PC-3 (cell line): ENCODE data around the gene SENP8. TPM values are rescaled to one million over a fixed set of nuclear protein-coding genes. Genes with fewer than 3 reads are reported as not detected.
A peak's percentile ranks its signal among the peaks of the same experiment; 100 is the strongest.

Source experiments
- ATAC-seq: fragments of 200-7000 bp; cut with Tn5 transposase; 2 replicates; pipeline ENCODE4 v1.9.1; 2020; ENCODE audit warnings: mild to moderate bottlenecking, moderate library complexity
- BruUV-seq: library from RNA; stranded (reverse); fragments of 400-500 nt; replicated peaks from 2 replicates; lab custom pipeline; 2021; lab: Mats Ljungman, UMichigan
- CTCF ChIA-PET: fragments of 300-600 bp; sonication (Branson Sonifier 250); formaldehyde crosslinking; loops from one replicate; lab custom pipeline; 2022; ENCODE audit warnings: antibody characterized with exemption; lab: Charles Lee
- POLR2A ChIA-PET: fragments of 300-600 bp; sonication (Branson Sonifier 250); formaldehyde crosslinking; loops from one replicate; lab custom pipeline; 2022; ENCODE audit warnings: antibody characterized with exemption; ENCODE audit not compliant: unreplicated experiment; lab: Charles Lee
- DNase-seq: peaks from one replicate; pipeline ENCODE4 v3.0.0-alpha.2; 2015
- H2AFZ ChIP-seq: fragments of 300-600 bp; sonication (generic); 2 replicates; pipeline ENCODE4 v1.6.0; 2016; ENCODE audit warnings: antibody characterized with exemption, low read length
- H3F3A ChIP-seq: fragments of 300-600 bp; sonication (generic); one replicate; pipeline ENCODE4 v1.6.0; 2017; ENCODE audit warnings: antibody characterized with exemption, low read length, control low read depth, mild to moderate bottlenecking; ENCODE audit not compliant: unreplicated experiment
- H3K27ac ChIP-seq: fragments of 300-600 bp; sonication (generic); 2 replicates; pipeline ENCODE4 v1.5.1; 2016; ENCODE audit warnings: mild to moderate bottlenecking, low read length
- H3K27me3 ChIP-seq: fragments of 300-600 bp; sonication (generic); 2 replicates; pipeline ENCODE4 v1.6.1; 2016; ENCODE audit warnings: low read length, mixed read lengths
- H3K36me3 ChIP-seq: fragments of 300-600 bp; sonication (generic); 2 replicates; pipeline ENCODE4 v1.6.1; 2016; ENCODE audit warnings: low read depth, mixed run types, low read length, mixed read lengths
- H3K4me1 ChIP-seq: fragments of 300-600 bp; sonication (generic); 2 replicates; pipeline ENCODE4 v1.5.1; 2016; ENCODE audit warnings: low read length; ENCODE audit not compliant: insufficient read depth
- H3K4me2 ChIP-seq: fragments of 300-600 bp; sonication (generic); 2 replicates; pipeline ENCODE4 v1.6.0; 2016; ENCODE audit warnings: low read length
- H3K4me3 ChIP-seq: fragments of 300-600 bp; sonication (generic); 2 replicates; pipeline ENCODE4 v1.5.1; 2016; ENCODE audit warnings: mild to moderate bottlenecking, low read length, mixed read lengths
- H3K79me2 ChIP-seq: fragments of 300-600 bp; sonication (generic); 2 replicates; pipeline ENCODE4 v1.6.1; 2017; ENCODE audit warnings: low read length, mixed read lengths
- H3K9ac ChIP-seq: fragments of 300-600 bp; sonication (generic); 2 replicates; pipeline ENCODE4 v1.6.0; 2016; ENCODE audit warnings: mild to moderate bottlenecking, low read length
- H3K9me2 ChIP-seq: fragments of 300-600 bp; sonication (generic); replicated peaks from 2 replicates; pipeline ENCODE4 v1.6.1; 2016; ENCODE audit warnings: mixed run types, low read length, mixed read lengths
- H3K9me3 ChIP-seq: fragments of 300-600 bp; sonication (generic); 2 replicates; pipeline ENCODE4 v1.6.1; 2016; ENCODE audit warnings: low read length, mixed read lengths
- H4K20me1 ChIP-seq: fragments of 300-600 bp; sonication (generic); 2 replicates; pipeline ENCODE4 v1.6.1; 2016; ENCODE audit warnings: low read length, mixed read lengths
- CTCF ChIP-seq: fragments of 300-600 bp; sonication (generic); conservative IDR thresholded peaks from 2 replicates; pipeline ENCODE4 v1.5.1; 2017; ENCODE audit warnings: antibody characterized with exemption, low read depth, mild to moderate bottlenecking, low read length
- EZH2 ChIP-seq: fragments of 300-600 bp; sonication (generic); IDR thresholded peaks from one replicate; pipeline ENCODE4 v1.6.1; 2017; ENCODE audit warnings: antibody characterized with exemption, mild to moderate bottlenecking, low read length; ENCODE audit not compliant: unreplicated experiment
- EZH2phosphoT487 ChIP-seq: fragments of 300-600 bp; sonication (generic); IDR thresholded peaks from 2 replicates; pipeline ENCODE4 v1.6.1; 2018; ENCODE audit warnings: mild to moderate bottlenecking, antibody characterized with exemption, low read length, borderline replicate concordance
- intact Hi-C: fragments of 100-400 bp; cut with micrococcal nuclease; formaldehyde crosslinking; loops from 2 replicates; pipeline ENCODE4 v1.9.0; 2023
- total RNA-seq: library from RNA; depleted of rRNA; stranded (reverse); fragments of >200 nt; gene quantifications from 2 replicates; pipeline ENCODE4 v1.2.3, GENCODE V29; 2014

SENP8 gene
- total RNA-seq, 1 experiment from 2014 or later: 4.2 TPM

GRCh38 chr15:72105111-72105510 is 13.1 kb upstream of the SENP8 start:
- intact Hi-C loops: no loop called here
- H3K4me2 ChIP-seq: no peak overlapping the region
- no peak overlapping the region for H2AFZ ChIP-seq
- H3K36me3 ChIP-seq: no peaks in the 10 kb centered on the region
- H3K79me2 ChIP-seq: peaks cover 11% of the 10 kb centered on the region; the same call in 1 of the 2 replicates
- H3K4me3 ChIP-seq: no peak overlapping the region
- H3K27ac ChIP-seq: no peak overlapping the region
- CTCF ChIA-PET: interaction anchor here (0.6 kb wide), 1 partner anchor 1131 kb away, joined by 4 read pairs; no protein-coding TSS in a partner anchor
- no peaks in the 10 kb centered on the region for H3K27me3 ChIP-seq
- BruUV-seq: no TSS peak
- H3K9me2 ChIP-seq: no peaks in the 10 kb centered on the region
- no peak overlapping the region for H3K9ac ChIP-seq
- no peaks in the 10 kb centered on the region for H3K4me1 ChIP-seq
- POLR2A ChIA-PET: interaction anchor here (0.6 kb wide), 1 partner anchor 22 kb away, joined by 3 read pairs; no protein-coding TSS in a partner anchor
- no peaks in the 10 kb centered on the region for H3K9me3 ChIP-seq
- 0 out of 2 replicates have a peak, but pooled peaks cover 3% of the 10 kb centered on the region for H4K20me1 ChIP-seq
- H3F3A ChIP-seq: no peaks in the 10 kb centered on the region
- ATAC-seq (no peak), DNase-seq (no peak)
- TF ChIP-seq CTCF (no peak), EZH2phosphoT487 (no peak), EZH2 (no peak)

GRCh38 chr15:72106068-72106467 is 12.1 kb upstream of the SENP8 start:
- BruUV-seq: no TSS peak
- Histone ChIP-seq H3K9ac (no peak overlapping the region), H3F3A (no peaks in the 10 kb centered on the region), H3K79me2 (peaks cover 11% of the 10 kb centered on the region; the same call in 1 of the 2 replicates), H3K36me3 (no peaks in the 10 kb centered on the region), H3K9me2 (no peaks in the 10 kb centered on the region), H4K20me1 (0 out of 2 replicates have a peak, but pooled peaks cover 3% of the 10 kb centered on the region), H3K4me1 (no peaks in the 10 kb centered on the region), H3K4me3 (no peak overlapping the region), H3K27ac (no peak overlapping the region), H2AFZ (no peak overlapping the region), H3K9me3 (no peaks in the 10 kb centered on the region), H3K4me2 (no peak overlapping the region), H3K27me3 (no peaks in the 10 kb centered on the region)
- ATAC-seq (no peak), DNase-seq (no peak)
- TF ChIP-seq CTCF (no peak), EZH2phosphoT487 (no peak), EZH2 (no peak)
- ChIA-PET CTCF (no interaction called here), POLR2A (interaction anchor here (0.6 kb wide), 1 partner anchor 163 kb away, joined by 3 read pairs; no protein-coding TSS in a partner anchor)
- intact Hi-C loops: no loop called here

GRCh38 chr15:72110355-72110754 is 7.8 kb upstream of the SENP8 start:
- intact Hi-C loops: loop anchor here (10.0 kb wide), 1 partner anchor 76 kb away; no protein-coding TSS in a partner anchor
- Histone ChIP-seq H4K20me1 (0 out of 2 replicates have a peak, but pooled peaks cover 4% of the 10 kb centered on the region), H3K9me3 (no peaks in the 10 kb centered on the region), H3K27me3 (no peaks in the 10 kb centered on the region), H3F3A (no peaks in the 10 kb centered on the region), H3K4me2 (no peak overlapping the region), H2AFZ (no peak overlapping the region), H3K4me1 (no peaks in the 10 kb centered on the region), H3K4me3 (no peak overlapping the region), H3K9me2 (no peaks in the 10 kb centered on the region), H3K27ac (no peak overlapping the region), H3K79me2 (peaks cover 37% of the 10 kb centered on the region), H3K36me3 (no peaks in the 10 kb centered on the region), H3K9ac (no peak overlapping the region)
- TF ChIP-seq EZH2phosphoT487 (no peak), CTCF (no peak), EZH2 (no peak)
- DNase-seq: peak; percentile 24
- no peak; the same call in 1 of the 2 replicates for ATAC-seq
- CTCF ChIA-PET: no interaction called here
- POLR2A ChIA-PET: no interaction called here
- BruUV-seq: no TSS peak
